UCSD-AML1 (cell line): ENCODE data around the gene HARBI1.

Experiments
- DNase-seq: peaks from one replicate; lab custom pipeline; 2025; ENCODE audit not compliant: unreplicated experiment; lab: John Stamatoyannopoulos, UW

Gene HARBI1

DNA sequence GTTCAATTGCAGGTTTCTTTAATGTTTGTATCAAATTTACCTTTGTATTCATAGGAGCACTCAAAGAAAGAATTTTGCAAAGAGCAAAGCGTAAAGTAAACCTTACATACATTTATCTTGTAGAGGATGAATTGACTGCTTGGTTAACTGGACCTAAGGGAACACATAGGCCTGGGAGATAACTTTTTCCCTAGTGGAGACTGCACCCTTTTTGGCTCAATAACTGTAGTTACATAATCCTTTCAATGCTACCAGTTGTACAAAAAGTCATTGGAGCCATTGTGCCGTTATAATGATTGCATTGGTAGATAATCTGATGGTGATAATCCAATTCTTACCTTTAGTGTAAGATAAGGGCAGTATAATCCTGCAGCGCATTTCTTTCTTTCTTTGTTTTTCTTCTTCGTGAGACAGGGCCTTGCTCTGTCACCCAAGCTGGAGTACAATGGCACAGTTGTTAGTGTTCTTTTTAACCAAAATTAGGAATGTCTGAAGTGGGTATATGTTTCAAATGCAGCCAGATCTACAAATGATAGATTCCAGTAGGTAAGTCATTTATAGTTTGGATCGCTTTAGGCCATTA, 18.6 kb upstream of the HARBI1 start:
- no peak for DNase-seq

DNA sequence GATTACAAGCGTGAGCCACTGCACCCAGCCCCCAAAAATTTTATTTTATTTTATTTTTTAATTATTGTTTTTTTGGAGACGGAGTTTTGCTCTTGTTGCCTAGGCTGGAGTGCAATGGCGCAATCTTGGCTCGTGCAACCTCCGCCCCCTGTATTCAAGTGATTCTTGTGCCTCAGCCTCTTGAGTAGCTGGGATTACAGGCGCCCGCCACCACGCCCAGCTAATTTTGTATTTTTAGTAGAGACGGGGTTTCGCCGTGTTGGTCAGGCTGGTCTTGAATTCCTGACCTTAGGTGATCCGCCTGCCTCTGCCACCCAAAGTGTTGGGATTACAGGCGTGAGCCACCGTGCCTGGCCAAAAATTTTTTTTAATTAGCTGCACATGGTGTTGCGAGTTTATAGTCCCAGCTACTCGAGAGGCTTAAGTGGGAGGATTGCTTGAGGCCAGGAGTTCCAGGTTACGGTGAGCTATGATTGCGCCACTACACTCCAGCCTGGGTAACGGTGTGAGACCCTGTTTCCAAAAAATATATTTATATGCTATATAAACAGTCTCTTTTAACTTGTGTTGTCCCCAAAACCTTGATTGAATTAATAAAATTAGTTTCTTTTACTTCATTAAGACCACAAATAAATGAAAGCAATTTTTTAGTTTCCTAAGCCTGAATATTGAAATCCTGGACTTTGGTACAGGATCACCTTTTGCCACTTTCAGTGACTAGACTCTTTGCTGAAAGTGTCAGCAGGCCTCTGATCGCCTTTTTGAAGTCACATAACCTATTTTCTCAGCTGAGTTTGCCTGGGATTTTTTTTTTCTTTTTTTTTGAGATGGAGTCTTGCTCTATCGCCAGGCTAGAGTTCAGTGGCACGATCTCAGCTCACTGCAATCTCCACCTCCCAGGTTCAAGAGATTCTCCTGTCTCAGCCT, 16.5 kb upstream of the HARBI1 start:
- no peak for DNase-seq

DNA sequence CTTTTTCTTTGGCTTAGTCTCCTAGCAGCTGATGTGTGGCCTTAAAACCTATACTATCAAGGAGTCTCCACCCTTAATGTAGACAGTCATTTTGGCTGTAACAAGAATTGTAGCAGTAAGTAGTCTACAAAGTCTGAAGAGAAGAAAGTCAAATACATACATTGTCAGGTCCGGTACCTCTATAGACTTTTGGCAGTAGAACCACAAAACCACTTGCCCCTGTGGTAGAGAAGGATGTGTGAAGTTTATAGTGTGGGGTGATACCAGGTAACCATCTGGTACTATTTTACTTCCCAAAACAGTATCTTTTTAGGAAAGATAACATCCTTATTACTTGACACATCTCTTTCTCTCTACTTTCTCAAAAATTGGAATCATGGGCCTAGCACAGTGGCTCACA, 15.5 kb upstream of the HARBI1 start:
- DNase-seq = no peak

DNA sequence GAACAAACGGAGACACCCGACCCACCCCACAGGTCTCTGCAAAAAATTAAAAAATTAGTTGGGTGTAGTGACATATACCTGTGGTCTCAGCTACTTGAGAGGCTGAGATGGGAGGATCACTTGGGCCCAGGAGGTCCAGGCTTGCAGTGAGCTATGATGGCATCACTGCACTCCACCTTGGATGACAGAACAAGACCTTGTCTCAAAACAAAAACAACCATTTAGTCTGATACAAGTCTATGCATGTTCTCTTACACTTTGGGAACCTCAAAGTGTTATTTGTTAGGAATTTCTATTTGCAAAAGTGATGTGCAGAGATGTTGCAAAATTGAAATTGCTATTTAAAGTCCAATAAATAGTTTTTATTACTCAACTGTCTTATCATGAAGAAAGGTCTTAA, 14.6 kb upstream of the HARBI1 start:
- no peak for DNase-seq

DNA sequence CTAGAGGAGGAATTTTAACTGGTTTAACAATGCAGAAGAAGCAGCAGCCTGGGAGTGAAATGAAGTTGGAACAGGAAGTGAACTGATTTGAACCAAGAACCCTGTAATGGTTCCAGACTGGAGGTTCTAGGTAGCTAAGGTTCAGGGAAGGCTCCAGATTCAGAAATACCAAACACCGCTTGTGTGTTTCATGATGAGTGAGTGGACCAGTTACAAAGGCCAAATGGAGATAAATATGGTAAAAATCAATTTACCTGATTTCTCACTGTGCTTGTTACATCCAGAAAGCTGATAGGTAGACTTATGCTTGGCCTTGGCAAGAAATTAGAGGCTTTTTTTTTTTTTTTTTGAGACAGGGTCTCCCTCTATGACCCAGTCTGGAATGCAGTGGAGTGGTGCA, 13.2 kb upstream of the HARBI1 start:
- DNase-seq = no peak

DNA sequence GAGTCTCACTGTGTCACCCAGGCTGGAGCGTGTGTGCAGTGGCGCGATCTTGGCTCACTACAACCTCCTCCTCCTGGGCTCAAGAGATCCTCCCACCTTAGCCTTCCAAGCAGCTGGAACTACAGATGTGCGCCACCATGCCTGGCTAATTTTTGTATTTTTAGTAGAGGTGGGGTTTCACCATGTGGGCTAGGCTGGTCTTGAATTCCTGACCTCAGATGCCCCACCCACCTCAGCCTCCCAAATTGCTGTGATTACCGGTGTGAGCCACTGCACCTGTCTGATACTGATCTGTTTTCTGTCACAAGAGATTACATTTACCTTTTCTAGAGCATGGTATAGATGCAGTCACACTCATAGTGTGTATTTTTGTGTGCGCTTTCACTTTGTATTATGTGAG, 11.9 kb upstream of the HARBI1 start:
- no peak for DNase-seq

DNA sequence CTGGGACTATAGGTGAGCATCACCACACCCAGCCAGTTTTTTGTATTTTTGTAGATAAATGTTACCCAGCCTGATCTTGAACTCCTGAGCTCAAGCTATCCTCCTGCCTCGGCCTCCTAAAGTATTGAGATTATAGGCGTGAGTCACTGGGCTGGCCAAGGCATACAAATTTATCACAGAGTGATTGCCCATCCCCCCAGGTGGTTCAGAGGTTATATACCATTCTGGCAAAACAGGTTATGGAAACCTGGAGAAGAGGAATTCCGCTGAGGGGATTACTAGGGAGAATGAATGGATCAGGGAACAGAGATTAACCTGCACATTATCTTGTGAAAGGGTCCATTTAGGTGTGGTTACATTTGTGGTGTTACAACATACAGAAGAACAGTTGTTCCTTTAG, 8.4 kb upstream of the HARBI1 start:
- DNase-seq = no peak

DNA sequence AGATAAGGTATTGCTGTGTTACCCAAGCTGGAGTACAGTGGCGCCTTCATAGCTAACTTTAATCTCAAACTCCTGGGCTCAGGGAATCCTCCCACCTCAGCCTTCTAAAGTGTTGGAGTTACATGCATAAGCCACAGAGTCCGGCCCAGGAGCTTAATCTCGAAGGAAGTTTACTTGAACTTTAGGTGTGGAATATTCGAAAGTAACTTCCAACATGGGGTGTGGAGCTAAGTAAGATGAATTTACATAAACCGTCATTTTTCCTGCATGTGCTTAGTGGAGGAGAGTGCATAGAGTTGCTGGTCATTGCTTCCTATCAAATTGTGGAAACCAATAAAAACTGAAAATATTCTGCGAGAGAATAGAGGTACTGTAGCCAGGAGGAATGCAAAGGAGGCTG, 1.8 kb upstream of the HARBI1 start:
- DNase-seq = no peak

DNA sequence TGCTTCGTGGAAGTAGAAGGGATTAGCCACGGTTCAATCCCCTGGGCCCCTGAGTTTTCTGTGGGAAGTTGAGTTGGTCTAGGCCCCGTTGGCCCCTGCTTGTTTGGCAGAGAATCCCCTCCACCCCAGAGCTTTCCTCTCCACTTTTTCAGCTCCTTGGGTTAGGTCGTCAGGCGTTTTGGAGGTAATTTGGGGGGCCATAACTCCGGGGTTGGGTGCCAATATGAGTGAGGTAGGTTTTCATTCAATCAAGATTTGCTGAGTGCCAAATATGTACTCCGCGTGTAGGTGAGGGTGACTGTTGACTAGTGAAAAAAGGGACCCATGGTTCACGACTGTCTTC, 916 bp upstream of the HARBI1 start:
- no peak for DNase-seq

DNA sequence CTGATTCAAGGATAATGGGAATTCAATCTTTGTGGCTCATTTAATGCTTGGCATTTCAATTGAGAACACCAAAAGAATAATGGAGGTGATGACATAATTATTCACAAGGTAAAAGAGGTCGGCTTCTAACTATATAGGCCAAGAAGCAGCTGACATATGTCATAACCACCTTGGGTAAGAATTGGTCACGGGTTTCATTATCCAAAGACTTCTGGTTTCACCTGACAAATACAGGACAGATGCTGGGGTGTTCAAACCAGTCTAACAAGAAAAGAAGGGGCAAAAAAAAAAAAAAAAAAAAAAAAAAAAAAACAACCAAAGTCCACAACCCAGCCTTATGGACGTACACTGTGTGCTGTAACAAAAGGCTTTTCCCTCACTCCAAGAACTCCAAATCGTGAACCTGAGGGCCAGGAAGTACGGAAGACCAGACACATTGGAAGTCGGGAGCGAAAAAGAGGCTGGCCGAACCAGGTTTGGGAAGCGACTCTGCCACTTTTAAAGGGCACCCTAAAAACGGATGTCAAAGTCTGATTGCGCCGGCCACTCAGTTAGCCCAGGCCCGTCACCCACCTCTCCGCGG, 385 bp downstream of the HARBI1 start:
- no peak for DNase-seq

DNA sequence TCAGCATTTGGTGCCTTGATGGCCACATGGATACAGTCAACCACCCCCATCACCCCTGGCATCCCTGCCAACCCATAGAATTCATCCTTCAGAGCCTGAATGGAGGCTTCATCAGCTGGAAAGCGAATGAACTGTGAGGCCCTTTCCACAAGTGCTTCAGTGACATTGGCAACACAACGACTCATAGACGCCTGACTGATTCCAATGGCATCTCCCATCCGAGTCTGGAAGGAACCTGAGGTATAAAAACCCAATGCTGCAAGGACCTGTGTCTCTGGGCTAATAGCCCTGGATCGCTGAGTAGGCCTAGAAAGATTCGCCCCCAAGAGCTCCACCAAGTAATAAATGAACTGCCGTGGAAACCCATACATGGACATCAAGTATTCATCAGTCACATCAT, 1.3 kb downstream of the HARBI1 start:
- DNase-seq = no peak

DNA sequence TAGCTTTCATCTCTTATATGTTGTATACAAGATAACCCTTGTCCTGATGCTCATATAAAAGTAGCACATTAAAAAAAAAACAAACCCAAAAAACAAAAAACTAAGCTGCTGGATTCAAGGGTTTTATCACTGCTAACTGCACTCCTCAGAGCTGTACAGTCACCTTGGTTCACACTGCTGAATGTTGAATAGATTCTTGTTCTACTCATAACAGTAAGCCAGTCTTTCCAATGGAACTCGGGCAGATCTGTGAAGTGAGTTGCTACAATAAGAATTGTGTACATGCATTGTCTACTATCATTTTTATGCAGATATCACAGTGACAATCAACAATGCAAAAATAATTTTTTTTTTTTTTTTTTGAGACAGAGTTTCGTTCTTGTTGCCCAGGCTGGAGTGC, 4.7 kb downstream of the HARBI1 start:
- DNase-seq = no peak

DNA sequence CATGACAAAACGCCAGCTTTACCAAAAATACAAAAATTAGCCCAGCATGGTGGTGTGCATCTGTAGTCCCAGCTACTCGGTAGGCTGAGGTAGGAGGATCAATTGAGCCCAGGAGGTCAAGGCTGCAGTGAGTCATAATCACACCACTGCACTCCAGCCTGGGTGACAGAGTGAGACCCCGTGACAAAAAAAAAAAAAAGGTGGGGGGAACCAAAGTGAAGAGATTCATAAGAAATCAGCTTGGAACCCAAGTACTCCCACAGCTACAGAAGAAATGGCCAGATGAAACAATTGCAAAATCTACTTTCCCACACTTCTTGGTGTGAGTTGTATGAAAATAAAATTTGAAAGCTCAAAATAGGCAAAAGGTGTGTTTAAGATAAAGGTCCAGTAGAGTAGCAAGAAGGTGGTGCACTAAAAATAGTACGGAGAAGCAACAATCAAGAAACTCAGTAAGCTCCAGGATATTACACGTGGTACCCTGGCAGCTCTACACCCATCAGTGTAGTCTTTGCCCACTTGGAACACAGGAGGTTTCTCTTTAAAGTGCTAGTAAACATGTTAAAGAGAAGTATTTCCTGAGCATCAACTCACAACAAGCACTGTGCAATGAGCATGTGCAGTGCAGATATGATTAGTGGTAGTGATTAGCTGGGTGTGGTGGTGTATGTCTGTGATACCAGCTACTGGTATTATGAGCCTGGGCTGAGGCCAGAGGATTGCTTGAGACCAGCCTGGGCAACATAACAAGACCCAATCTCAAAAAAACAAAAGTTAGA, 5.3 kb downstream of the HARBI1 start:
- no peak for DNase-seq

DNA sequence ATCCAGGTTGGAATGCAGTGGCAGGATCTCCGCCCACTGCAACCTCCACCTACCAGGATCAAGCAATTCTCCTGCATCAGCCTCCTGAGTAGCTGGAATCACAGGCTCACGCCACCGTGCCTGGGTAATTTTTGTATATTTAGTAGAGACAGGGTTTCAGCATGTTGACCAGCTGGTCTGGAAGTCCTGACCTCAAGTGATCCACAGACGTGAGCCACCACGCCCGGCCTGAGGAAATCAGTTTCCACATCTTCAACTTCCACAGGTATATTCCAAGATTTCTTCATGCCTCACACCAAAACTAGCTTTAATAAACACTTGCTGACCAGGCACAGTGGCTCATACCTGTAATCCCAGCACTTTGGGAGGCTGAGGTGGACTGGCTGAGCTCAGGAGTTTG, 7.6 kb downstream of the HARBI1 start:
- no peak for DNase-seq

DNA sequence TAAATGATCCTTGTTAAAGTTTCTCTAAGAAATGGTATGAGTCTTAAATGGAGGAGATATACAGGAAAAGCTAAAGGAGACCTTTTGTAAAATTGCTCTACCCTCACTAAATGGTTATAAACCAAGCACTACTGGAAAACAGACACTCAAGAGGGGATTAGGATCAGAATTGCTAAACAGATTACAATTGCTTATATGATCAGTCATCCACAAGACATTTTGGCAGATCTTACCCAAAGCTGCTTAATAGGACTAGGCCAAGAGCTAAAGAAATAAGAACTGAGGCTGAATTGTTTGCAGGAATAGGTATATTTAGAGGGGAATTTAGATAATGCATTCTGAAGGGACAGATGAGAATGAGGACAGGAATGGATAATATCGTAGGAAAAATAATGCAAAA, 9.5 kb downstream of the HARBI1 start:
- DNase-seq = no peak

DNA sequence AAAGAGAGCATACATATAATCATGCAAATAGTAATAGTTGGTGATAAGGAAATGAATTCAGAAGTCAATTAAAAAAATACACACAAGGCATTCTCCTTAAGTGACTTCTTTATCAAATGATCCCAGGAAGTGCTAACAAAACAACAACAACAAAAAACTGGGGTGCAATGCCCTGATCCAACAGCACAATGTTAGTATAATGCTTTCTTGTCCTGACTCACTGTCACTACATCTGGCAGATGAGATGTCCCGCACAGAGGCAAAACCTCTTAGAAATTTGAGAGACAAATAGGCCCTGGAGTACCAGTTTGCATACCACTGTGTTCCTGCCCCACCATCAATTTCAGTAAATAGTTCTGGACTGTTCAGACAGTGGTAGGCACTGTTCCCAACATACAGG, 12.2 kb downstream of the HARBI1 start:
- DNase-seq = no peak

DNA sequence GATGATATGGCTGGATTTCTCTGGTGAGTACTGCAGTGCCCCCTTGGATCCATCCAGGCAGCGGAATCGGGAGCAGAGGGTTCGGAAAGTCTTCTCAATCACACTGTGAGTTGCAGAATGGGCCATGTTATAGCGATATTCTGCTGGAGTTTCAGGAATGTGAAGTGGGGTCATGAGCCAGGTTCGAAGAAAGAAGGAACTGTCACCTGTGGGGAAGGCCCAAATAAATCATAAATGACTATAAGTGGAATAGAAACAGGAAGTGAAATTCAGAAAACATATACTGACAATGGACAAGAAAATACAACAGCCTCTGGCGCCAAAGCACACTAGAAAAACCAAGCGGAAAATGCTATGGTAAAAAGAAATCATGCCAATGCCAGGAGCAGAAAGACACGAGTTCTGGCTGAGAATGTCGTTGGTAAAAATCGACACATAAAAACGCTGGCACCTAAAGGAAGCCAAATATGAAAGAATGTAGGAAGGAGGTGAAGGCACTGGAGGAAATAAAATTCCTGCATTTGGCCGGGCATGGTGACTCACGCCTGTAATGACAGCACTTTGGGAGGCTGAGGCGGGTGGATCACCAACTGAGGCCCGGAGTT, 13.2 kb downstream of the HARBI1 start:
- no peak for DNase-seq

DNA sequence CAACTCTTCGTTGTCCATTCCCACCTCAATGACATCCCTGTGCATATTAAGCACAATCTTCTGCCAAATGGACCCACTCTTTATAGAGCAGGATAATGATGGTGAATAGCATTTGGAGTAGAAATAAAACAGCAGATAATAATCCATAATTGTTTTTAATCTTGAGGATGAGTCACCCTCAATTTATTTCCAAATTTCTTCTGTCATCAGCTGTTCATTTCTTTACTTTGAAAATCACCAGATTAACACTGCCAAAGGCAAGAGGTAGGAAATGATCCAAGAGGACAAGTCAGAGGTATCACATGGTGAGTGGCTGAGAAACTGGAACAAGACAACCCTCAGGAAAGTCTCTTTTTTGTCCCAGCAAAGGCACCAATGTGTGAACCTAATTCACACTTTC, 15.9 kb downstream of the HARBI1 start:
- no peak for DNase-seq

DNA sequence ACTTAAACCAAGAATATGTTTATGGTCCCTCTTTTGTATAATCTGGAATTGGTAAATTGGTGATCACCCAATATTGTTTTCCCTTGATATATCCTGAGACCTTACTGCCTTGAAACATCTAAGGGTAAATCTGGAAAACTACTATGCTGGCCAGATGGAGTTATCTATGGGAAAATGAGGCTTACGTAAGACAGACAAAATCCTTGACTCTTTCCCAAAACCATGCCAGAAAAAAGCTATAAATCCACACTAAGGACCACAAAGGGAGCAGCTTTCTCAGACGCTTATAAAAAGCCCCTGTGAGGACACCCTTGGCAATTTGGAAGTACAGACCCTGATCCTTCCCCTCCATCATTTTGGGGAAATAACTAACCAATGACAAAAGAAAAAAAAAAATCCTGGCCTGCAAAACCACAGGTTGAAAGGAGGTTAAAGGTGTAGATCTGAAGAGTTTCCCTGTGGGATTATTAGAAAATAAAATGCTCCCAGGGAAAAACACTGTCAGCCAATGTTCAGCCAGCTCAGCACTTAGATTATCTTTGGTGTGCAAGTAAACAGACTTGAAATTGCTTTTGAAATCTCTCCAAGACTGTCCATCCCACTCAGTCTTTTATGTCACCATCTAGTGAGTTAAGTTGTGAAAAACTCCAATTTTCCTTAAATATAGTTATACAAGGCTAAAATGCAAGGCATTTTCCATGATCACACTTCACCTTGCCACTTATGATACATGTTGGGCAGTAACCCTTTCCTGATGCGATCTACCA, 16.6 kb downstream of the HARBI1 start:
- no peak for DNase-seq

DNA sequence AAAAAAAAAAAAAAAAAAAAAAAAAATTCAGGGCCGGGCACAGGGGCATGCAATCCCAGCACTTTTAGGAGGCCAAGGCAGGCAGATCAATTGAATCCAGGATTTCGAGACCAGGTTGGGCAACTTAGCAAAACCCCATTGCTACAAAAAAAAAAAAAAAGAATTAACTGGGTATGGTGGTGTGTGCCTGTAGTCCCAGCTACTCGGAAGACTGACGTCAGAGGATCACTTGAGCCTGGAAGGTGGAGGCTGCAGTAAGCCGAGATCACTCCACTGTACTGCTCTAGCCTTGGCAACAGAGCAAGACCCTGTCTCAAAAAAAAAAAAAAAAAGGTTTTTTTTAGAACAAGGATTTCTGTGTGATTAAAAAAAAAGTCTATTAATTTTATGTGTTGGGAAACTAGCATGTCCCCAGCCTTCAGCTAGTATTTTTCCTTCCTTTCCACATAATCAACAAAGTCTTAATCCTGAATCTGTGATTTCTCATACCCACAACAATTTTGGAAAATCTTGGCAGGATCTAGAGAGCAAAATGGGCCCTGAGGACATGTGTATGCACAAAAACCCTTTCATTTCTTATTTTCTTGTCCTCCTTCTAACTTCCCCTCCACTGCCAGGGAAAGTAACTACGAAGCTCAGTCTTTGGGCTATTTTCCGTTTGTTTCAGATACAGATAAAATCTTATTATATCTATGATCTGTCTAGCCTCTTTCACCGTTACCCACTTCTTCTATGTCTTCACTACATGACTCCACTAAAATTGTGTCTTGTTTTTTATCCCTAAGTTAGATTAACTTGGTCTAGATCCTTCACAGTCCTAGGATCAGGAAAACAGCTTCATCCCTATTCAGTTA, 17.5 kb downstream of the HARBI1 start:
- no peak for DNase-seq
